HepG2 (cell line): ENCODE data around the gene NOP9. TPM values are rescaled to one million over a fixed set of nuclear protein-coding genes. Genes with fewer than 3 reads are reported as not detected.
A peak's percentile ranks its signal among the peaks of the same experiment; 100 is the strongest.

Source experiments
- HNF4A ChIP-seq: sonication (generic); formaldehyde crosslinking; IDR thresholded peaks from 2 replicates; pipeline ENCODE4 v1.4.0; 2020; ENCODE audit warnings: missing genetic modification reagents
- HOXA7 ChIP-seq: sonication (generic); formaldehyde crosslinking; IDR thresholded peaks from 2 replicates; pipeline ENCODE4 v1.8.1; 2022; ENCODE audit warnings: mild to moderate bottlenecking, missing genetic modification reagents, moderate library complexity
- POGZ ChIP-seq: sonication (generic); formaldehyde crosslinking; IDR thresholded peaks from 2 replicates; pipeline ENCODE4 v1.4.0; 2020; ENCODE audit warnings: mild to moderate bottlenecking, missing genetic modification reagents
- POLR2AphosphoS5 ChIP-seq: IDR thresholded peaks from 2 replicates; pipeline ENCODE4 v1.6.1; 2012; ENCODE audit warnings: low read depth, low read length
- PRDM4 ChIP-seq: sonication (generic); formaldehyde crosslinking; IDR thresholded peaks from 2 replicates; pipeline ENCODE4 v1.9.0; 2021; ENCODE audit warnings: missing genetic modification reagents, borderline replicate concordance
- TGIF2 ChIP-seq: IDR thresholded peaks from 2 replicates; pipeline ENCODE4 v1.6.1; 2016; ENCODE audit warnings: control low read depth, missing compliant biosample characterization
- ZIK1 ChIP-seq: sonication (generic); formaldehyde crosslinking; IDR thresholded peaks from 2 replicates; pipeline ENCODE4 v1.5.0; 2020; ENCODE audit warnings: mild to moderate bottlenecking, low read depth, missing genetic modification reagents, borderline replicate concordance
- ZNF30 ChIP-seq: sonication (generic); formaldehyde crosslinking; IDR thresholded peaks from 2 replicates; pipeline ENCODE4 v1.5.0; 2020; ENCODE audit warnings: mild to moderate bottlenecking, missing genetic modification reagents
- ZNF326 ChIP-seq: sonication (generic); formaldehyde crosslinking; IDR thresholded peaks from 2 replicates; pipeline ENCODE4 v1.4.0; 2020; ENCODE audit warnings: missing genetic modification reagents, borderline replicate concordance
- ZNF530 ChIP-seq: sonication (generic); formaldehyde crosslinking; IDR thresholded peaks from 2 replicates; pipeline ENCODE4 v1.5.0; 2020; ENCODE audit warnings: low read depth, mild to moderate bottlenecking, missing genetic modification reagents
- ZNF784 ChIP-seq: sonication (generic); formaldehyde crosslinking; IDR thresholded peaks from 2 replicates; pipeline ENCODE4 v1.5.1; 2020; ENCODE audit warnings: missing genetic modification reagents, mild to moderate bottlenecking, borderline replicate concordance
- ZSCAN5A ChIP-seq: sonication (generic); formaldehyde crosslinking; IDR thresholded peaks from 2 replicates; pipeline ENCODE4 v1.8.0; 2022; ENCODE audit warnings: mild to moderate bottlenecking, missing genetic modification reagents, borderline replicate concordance
- polyA plus RNA-seq, 8 experiments: library from polyadenylated mRNA; depleted of rRNA in 3 of 8; stranded (reverse) in 7 of 8; unstranded in 1 of 8; fragments of >200 nt; fragmentation: Illumina TruSeq in 4 of 8; extraction: Trizol in 4 of 8; gene quantifications; 2 replicates each; pipeline versions ENCODE4 v1.2.1 to v1.2.3, GENCODE V29; 2011 to 2016; ENCODE audit warnings: low read depth in 4 of 8, missing spikeins in 1 of 8, mixed read lengths in 1 of 8; ENCODE audit not compliant: insufficient read depth in 1 of 8
- total RNA-seq, 5 experiments: library from RNA; depleted of rRNA; stranded (reverse); fragments of >200 nt; fragmentation: Illumina TruSeq; extraction: Trizol; gene quantifications; 2 replicates each; pipeline ENCODE4 v1.2.3, GENCODE V29; 2016; ENCODE audit warnings: low read depth in 1 of 5
- TF ChIP-seq, protein P1 (sequence below): sonication (generic); formaldehyde crosslinking; IDR thresholded peaks from 2 replicates; pipeline ENCODE4 v1.4.0; 2020; ENCODE audit warnings: low read depth, mild to moderate bottlenecking, missing genetic modification reagents
- TF ChIP-seq, protein P2 (sequence below): sonication (generic); formaldehyde crosslinking; IDR thresholded peaks from 2 replicates; pipeline ENCODE4 v1.4.0; 2020; ENCODE audit warnings: missing genetic modification reagents
- TF ChIP-seq, protein P3 (sequence below): sonication (generic); formaldehyde crosslinking; IDR thresholded peaks from 2 replicates; pipeline ENCODE4 v1.4.0; 2020; ENCODE audit warnings: missing genetic modification reagents, borderline replicate concordance
- TF ChIP-seq, protein P4 (sequence below): sonication (generic); formaldehyde crosslinking; IDR thresholded peaks from 2 replicates; pipeline ENCODE4 v1.4.0; 2020; ENCODE audit warnings: missing genetic modification reagents, mild to moderate bottlenecking, borderline replicate concordance

The NOP9 gene
- total and polyA plus RNA-seq, 2 of the 13 experiments (the other 11 are each of a cell fraction or from before 2014, with no cell fraction given): 24.5 to 61.6 TPM

DNA sequence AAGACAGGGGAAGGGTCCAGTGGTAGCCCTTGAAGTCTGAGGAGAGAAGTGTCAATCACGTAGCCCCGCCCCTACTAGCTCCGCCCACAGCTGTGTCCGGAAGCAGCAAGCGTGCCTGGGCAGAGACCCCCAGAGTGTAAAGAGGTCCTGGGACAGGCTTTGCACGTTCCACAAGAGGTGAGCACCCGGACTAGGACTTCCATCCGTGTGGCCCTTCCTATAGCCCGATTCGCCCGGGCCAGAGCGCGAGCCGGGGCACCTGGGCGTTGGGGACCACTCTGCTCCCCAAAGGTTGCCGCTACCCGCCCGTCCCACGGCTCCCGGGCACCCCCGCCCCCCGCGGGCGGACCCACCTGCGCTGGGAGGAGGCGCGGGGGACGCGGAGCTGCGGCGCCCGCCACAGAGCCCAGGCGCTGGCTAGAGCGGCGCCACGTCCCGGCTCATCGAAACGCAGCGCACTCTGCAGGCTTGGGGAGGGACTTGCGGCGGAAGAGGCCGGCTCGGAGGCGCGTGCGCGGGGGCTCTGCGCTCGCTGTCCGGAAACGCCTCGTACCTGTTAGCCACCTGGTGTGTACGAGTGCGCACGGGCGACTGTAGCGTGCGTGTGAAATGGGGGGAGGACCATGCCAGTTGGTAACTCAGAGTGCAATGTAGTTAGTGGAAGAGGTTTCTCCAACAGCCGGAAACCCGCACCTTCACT, 28.4 kb upstream of the NOP9 start, which contains the start of gene RABGGTA (continued):
- TF ChIP-seq, protein P1, sequence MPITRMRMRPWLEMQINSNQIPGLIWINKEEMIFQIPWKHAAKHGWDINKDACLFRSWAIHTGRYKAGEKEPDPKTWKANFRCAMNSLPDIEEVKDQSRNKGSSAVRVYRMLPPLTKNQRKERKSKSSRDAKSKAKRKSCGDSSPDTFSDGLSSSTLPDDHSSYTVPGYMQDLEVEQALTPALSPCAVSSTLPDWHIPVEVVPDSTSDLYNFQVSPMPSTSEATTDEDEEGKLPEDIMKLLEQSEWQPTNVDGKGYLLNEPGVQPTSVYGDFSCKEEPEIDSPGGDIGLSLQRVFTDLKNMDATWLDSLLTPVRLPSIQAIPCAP (CRISPR knock-in tag): peak; percentile 62; the same call in 1 of the 2 replicates
- TF ChIP-seq, protein P2, sequence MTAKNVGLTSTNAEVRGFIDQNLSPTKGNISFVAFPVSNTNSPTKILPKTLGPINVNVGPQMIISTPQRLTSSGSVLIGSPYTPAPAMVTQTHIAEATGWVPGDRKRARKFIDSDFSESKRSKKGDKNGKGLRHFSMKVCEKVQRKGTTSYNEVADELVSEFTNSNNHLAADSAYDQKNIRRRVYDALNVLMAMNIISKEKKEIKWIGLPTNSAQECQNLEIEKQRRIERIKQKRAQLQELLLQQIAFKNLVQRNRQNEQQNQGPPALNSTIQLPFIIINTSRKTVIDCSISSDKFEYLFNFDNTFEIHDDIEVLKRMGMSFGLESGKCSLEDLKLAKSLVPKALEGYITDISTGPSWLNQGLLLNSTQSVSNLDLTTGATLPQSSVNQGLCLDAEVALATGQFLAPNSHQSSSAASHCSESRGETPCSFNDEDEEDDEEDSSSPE (CRISPR knock-in tag): peak; percentile 97
- TF ChIP-seq ZNF784 (peak; percentile 98), ZIK1 (CRISPR knock-in tag) (peak; percentile 100), PRDM4 (peak; percentile 44; the same call in 1 of the 2 replicates), HNF4A (CRISPR knock-in tag) (peak; percentile 61), ZNF326 (no peak; the same call in 1 of the 2 replicates), TGIF2 (CRISPR knock-in tag) (no peak; the same call in 1 of the 2 replicates), ZSCAN5A (CRISPR knock-in tag) (peak; percentile 99), ZNF530 (CRISPR knock-in tag) (no peak), POGZ (CRISPR knock-in tag) (peak; percentile 100), ZNF30 (peak; percentile 75; the same call in 1 of the 2 replicates), POLR2AphosphoS5 (peak; percentile 93), HOXA7 (peak; percentile 94)
- TF ChIP-seq, protein P3, sequence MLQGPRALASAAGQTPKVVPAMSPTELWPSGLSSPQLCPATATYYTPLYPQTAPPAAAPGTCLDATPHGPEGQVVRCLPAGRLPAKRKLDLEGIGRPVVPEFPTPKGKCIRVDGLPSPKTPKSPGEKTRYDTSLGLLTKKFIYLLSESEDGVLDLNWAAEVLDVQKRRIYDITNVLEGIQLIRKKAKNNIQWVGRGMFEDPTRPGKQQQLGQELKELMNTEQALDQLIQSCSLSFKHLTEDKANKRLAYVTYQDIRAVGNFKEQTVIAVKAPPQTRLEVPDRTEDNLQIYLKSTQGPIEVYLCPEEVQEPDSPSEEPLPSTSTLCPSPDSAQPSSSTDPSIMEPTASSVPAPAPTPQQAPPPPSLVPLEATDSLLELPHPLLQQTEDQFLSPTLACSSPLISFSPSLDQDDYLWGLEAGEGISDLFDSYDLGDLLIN: peak; percentile 98
- TF ChIP-seq, protein P4, sequence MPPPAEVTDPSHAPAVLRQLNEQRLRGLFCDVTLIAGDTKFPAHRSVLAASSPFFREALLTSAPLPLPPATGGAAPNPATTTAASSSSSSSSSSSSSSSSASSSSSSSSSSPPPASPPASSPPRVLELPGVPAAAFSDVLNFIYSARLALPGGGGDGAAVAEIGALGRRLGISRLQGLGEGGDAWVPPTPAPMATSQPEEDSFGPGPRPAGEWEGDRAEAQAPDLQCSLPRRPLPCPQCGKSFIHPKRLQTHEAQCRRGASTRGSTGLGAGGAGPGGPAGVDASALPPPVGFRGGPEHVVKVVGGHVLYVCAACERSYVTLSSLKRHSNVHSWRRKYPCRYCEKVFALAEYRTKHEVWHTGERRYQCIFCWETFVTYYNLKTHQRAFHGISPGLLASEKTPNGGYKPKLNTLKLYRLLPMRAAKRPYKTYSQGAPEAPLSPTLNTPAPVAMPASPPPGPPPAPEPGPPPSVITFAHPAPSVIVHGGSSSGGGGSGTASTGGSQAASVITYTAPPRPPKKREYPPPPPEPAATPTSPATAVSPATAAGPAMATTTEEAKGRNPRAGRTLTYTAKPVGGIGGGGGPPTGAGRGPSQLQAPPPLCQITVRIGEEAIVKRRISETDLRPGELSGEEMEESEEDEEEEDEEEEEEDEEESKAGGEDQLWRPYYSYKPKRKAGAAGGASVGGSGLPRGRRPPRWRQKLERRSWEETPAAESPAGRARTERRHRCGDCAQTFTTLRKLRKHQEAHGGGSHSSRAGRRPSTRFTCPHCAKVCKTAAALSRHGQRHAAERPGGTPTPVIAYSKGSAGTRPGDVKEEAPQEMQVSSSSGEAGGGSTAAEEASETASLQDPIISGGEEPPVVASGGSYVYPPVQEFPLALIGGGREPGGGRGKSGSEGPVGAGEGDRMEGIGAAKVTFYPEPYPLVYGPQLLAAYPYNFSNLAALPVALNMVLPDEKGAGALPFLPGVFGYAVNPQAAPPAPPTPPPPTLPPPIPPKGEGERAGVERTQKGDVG (CRISPR knock-in tag): peak; percentile 77; the same call in 1 of the 2 replicates
